ENCODE measurements around the gene CTNNB1. TPM values are rescaled to one million over a fixed set of nuclear protein-coding genes. Genes with fewer than 3 reads are reported as not detected.

The CTNNB1 gene
- total and polyA plus RNA-seq, 2 of the 4 experiments (the other 2 are of a cell fraction), result 364 to 1,677 TPM

GRCh38 chr3:41196499-41197410 is 2.5 kb upstream of the CTNNB1 start:
- no peak overlapping the region for H2AK5ac ChIP-seq (ENCODE audit: low read depth, low read length)
- ATAC-seq (ENCODE audit: low read depth), result no peak
- H3K4ac ChIP-seq (ENCODE audit: low read depth, low read length), result no peak overlapping the region
- H2BK120ac ChIP-seq (ENCODE audit: low read depth, low read length), result no peak overlapping the region
- BruUV-seq (replicated peaks), result no TSS peak
- H2BK20ac ChIP-seq (ENCODE audit: low read depth, low read length), result no peak overlapping the region
- H2BK5ac ChIP-seq (ENCODE audit: low read depth, low read length, poor library complexity, severe bottlenecking), result no peak overlapping the region
- no CpG with 5 or more reads among the region's 9 CpGs for WGBS, 2 experiments (ENCODE audit: extremely low coverage in 2 of 2, insufficient read length in 1 of 2)
- in situ Hi-C loops (cut with MboI; ENCODE audit: low sequenced_read_pairs), result loop anchor here (25.0 kb wide), 1 partner anchor 859 kb away; no protein-coding TSS in a partner anchor
- no peak overlapping the region for H3K23ac ChIP-seq (ENCODE audit: low read depth, low read length)
- no peak overlapping the region for H4K8ac ChIP-seq (ENCODE audit: low read depth in 2 of 2, low read length in 2 of 2)
- no peak overlapping the region for H2AK9ac ChIP-seq (replicated peaks; ENCODE audit: low read depth, low read length, poor library complexity)
- H3K9ac ChIP-seq (ENCODE audit: low read depth, low read length), result no peak overlapping the region
- peaks cover 19% of the 10 kb centered on the region for H4K20me1 ChIP-seq (ENCODE audit: insufficient read depth, low read length)
- no peak overlapping the region for H3K18ac ChIP-seq (ENCODE audit: low read depth, low read length)
- no peak overlapping the region for H2AFZ ChIP-seq (replicated peaks; ENCODE audit: low read length, poor library complexity)
- H3K9me3 ChIP-seq (ENCODE audit: control insufficient read depth, insufficient read depth, low read length), result no peaks in the 10 kb centered on the region
- no peaks in the 10 kb centered on the region; the same call in none of the 2 replicates for H3K27me3 ChIP-seq (ENCODE audit: control insufficient read depth, insufficient read depth, low read length)
- no peaks in the 10 kb centered on the region for H3K36me3 ChIP-seq (ENCODE audit: control insufficient read depth, insufficient read depth, low read length)
- no peak for DNase-seq
- POLR2A ChIA-PET (ENCODE audit: unreplicated experiment), result interaction anchor here (0.6 kb wide), 1 partner anchor 17 kb away, joined by 3 read pairs; no protein-coding TSS in a partner anchor
- no peak overlapping the region for H2BK15ac ChIP-seq (ENCODE audit: low read depth, low read length)
- no peak overlapping the region for H3K4me2 ChIP-seq (ENCODE audit: low read depth, low read length)
- dilution Hi-C loops (cut with HindIII; ENCODE audit: low sequenced_read_pairs, unreplicated experiment), result no loop called here
- intact Hi-C loops (cut with micrococcal nuclease), result no loop called here
- H4K91ac ChIP-seq (ENCODE audit: insufficient read depth, low read depth, low read length), result no peak overlapping the region
- no peak overlapping the region for H3K4me3 ChIP-seq (ENCODE audit: insufficient read depth, low read depth, low read length)
- CTCF ChIA-PET, result no interaction called here
- no peak overlapping the region for H3K56ac ChIP-seq (ENCODE audit: extremely low read depth, insufficient read depth, low read length)
- H3K79me1 ChIP-seq (ENCODE audit: low read depth in 1 of 2, low read length in 2 of 2), result no peaks in the 10 kb centered on the region; a peak in 1 of 4 replicates
- H3K14ac ChIP-seq (replicated peaks; ENCODE audit: low read depth, low read length), result no peak overlapping the region
- no peaks in the 10 kb centered on the region for H3K9me1 ChIP-seq (ENCODE audit: insufficient read depth, low read length)
- H3K4me1 ChIP-seq (ENCODE audit: control insufficient read depth, insufficient read depth, low read length), result no peaks in the 10 kb centered on the region
- no peak overlapping the region for H4K5ac ChIP-seq (ENCODE audit: low read depth, low read length)
- no peak overlapping the region for H3K27ac ChIP-seq (ENCODE audit: insufficient read depth, low read length)
- no peak for TF ChIP-seq POLR2A (IDR thresholded peaks at IDR 0.05; ENCODE audit: low read depth, low read length)
- no peak for TF ChIP-seq RCOR1 (IDR thresholded peaks at IDR 0.05; ENCODE audit: insufficient replicate concordance, low read length)
- no peak for TF ChIP-seq MXI1 (IDR thresholded peaks at IDR 0.05; ENCODE audit: borderline replicate concordance, low read depth, low read length)
- TF ChIP-seq CHD1 (IDR thresholded peaks at IDR 0.05; ENCODE audit: low read depth, low read length), result no peak
- TF ChIP-seq RAD21 (IDR thresholded peaks at IDR 0.05; ENCODE audit: low read length), result no peak
- TF ChIP-seq CEBPB (IDR thresholded peaks at IDR 0.05; ENCODE audit: low read depth, low read length), result no peak
- TF ChIP-seq NFE2L2 (IDR thresholded peaks at IDR 0.05; ENCODE audit: low read depth, low read length), result no peak
- TF ChIP-seq RFX5 (IDR thresholded peaks at IDR 0.05; ENCODE audit: low read depth, low read length), result no peak
- TF ChIP-seq MAZ (IDR thresholded peaks at IDR 0.05; ENCODE audit: borderline replicate concordance, low read depth, low read length), result no peak
- TF ChIP-seq BHLHE40 (IDR thresholded peaks at IDR 0.05; ENCODE audit: low read depth, low read length), result no peak
- no peak for TF ChIP-seq SMC3 (IDR thresholded peaks at IDR 0.05; ENCODE audit: low read depth, low read length)
- TF ChIP-seq CTCF (conservative IDR thresholded peaks at IDR 0.05; ENCODE audit: low read depth, low read length), result no peak
- no peak for TF ChIP-seq MAFK (IDR thresholded peaks at IDR 0.05; ENCODE audit: low read depth, low read length)
- no peak for TF ChIP-seq USF2 (IDR thresholded peaks at IDR 0.05; ENCODE audit: low read depth, low read length)
- TF ChIP-seq FOS (IDR thresholded peaks at IDR 0.05; ENCODE audit: low read depth, low read length), result no peak
